ENCODE measurements around the gene FSCN2.

Gene FSCN2

GRCh38 chr17:81481815-81482505, 46.2 kb upstream of the FSCN2 start:
- Histone ChIP-seq H3K27me3 (replicated peaks) (no peaks in the 10 kb centered on the region), H3K36me3 (replicated peaks) (no peaks in the 10 kb centered on the region), H3K27ac (no peak overlapping the region), H3K4me3 (ENCODE audit: low read depth, low read length) (peak overlapping the region; percentile 4)
- DNase-seq, result no peak
- no peak for TF ChIP-seq CTCF (IDR thresholded peaks at IDR 0.05; ENCODE audit: low read depth, low read length, missing control alignments)
- in situ Hi-C loops (cut with HindIII; ENCODE audit: low pct_ligation_motif_present, low sequenced_read_pairs), result no loop called here

- Histone ChIP-seq H3K27me3 (replicated peaks) (no peaks in the 10 kb centered on the region), H3K36me3 (replicated peaks) (no peaks in the 10 kb centered on the region), H3K27ac (no peak overlapping the region), H3K4me3 (ENCODE audit: low read depth, low read length) (no peak overlapping the region)
- in situ Hi-C loops (cut with HindIII; ENCODE audit: low pct_ligation_motif_present, low sequenced_read_pairs), result no loop called here
- no peak for DNase-seq
- TF ChIP-seq CTCF (IDR thresholded peaks at IDR 0.05; ENCODE audit: low read depth, low read length, missing control alignments), result no peak
Measured at GRCh38 chr17:81482673-81483072, 45.5 kb upstream of the FSCN2 start.

- in situ Hi-C loops (cut with HindIII; ENCODE audit: low pct_ligation_motif_present, low sequenced_read_pairs), result no loop called here
- Histone ChIP-seq H3K36me3 (replicated peaks) (no peaks in the 10 kb centered on the region), H3K27ac (no peak overlapping the region), H3K27me3 (replicated peaks) (no peaks in the 10 kb centered on the region), H3K4me3 (ENCODE audit: low read depth, low read length) (peak overlapping the region; percentile 41)
- DNase-seq, result no peak
- TF ChIP-seq CTCF (IDR thresholded peaks at IDR 0.05; ENCODE audit: low read depth, low read length, missing control alignments), result no peak
Measured at GRCh38 chr17:81483085-81483861, 44.9 kb upstream of the FSCN2 start.

GRCh38 chr17:81483862-81484194, 44.3 kb upstream of the FSCN2 start:
- H3K27ac ChIP-seq, result no peak overlapping the region
- no peak for TF ChIP-seq CTCF (IDR thresholded peaks at IDR 0.05; ENCODE audit: low read depth, low read length, missing control alignments)
- in situ Hi-C loops (cut with HindIII; ENCODE audit: low pct_ligation_motif_present, low sequenced_read_pairs), result no loop called here
- H3K4me3 ChIP-seq (ENCODE audit: low read depth, low read length), result peak overlapping the region; percentile 41
- H3K27me3 ChIP-seq (replicated peaks), result no peaks in the 10 kb centered on the region
- no peak for DNase-seq
- no peaks in the 10 kb centered on the region for H3K36me3 ChIP-seq (replicated peaks)

- in situ Hi-C loops (cut with HindIII; ENCODE audit: low pct_ligation_motif_present, low sequenced_read_pairs), result no loop called here
- Histone ChIP-seq H3K4me3 (ENCODE audit: low read depth, low read length) (peak overlapping the region; percentile 45), H3K27ac (no peak overlapping the region), H3K36me3 (replicated peaks) (no peaks in the 10 kb centered on the region), H3K27me3 (replicated peaks) (no peaks in the 10 kb centered on the region)
- peak; percentile 54 for TF ChIP-seq CTCF (IDR thresholded peaks at IDR 0.05; ENCODE audit: low read depth, low read length, missing control alignments)
- peak; percentile 59 for DNase-seq
Measured at GRCh38 chr17:81484195-81484979, 43.8 kb upstream of the FSCN2 start.
